SK-N-SH treated with all-trans-retinoic acid at 6 μM for 48 hours (cell line): ENCODE measurements around the gene EPN1.

Source experiments
- ATAC-seq: fragments of 200-7000 bp; cut with Tn5 transposase; 3 replicates; pipeline ENCODE4 v1.9.1; 2020; ENCODE audit warnings: mild to moderate bottlenecking, moderate library complexity
- ARNTL ChIP-seq: fragments of 450-650 bp; formaldehyde crosslinking; IDR thresholded peaks from 2 replicates; pipeline ENCODE4 v1.5.0; 2020; ENCODE audit warnings: low read depth, mild to moderate bottlenecking, moderate library complexity, borderline replicate concordance
- BACH2 ChIP-seq: fragments of 250-450 bp; sonication (Bioruptor Pico); IDR thresholded peaks from 2 replicates; pipeline ENCODE4 v1.9.0; 2021; ENCODE audit warnings: mild to moderate bottlenecking, borderline replicate concordance
- CSDC2 ChIP-seq: fragments of 250-450 bp; sonication (Bioruptor Pico); IDR thresholded peaks from 2 replicates; pipeline ENCODE4 v1.5.0; 2020; ENCODE audit warnings: mild to moderate bottlenecking, moderate library complexity
- CSRNP3 ChIP-seq: fragments of 250-450 bp; sonication (Bioruptor Pico); IDR thresholded peaks from 2 replicates; pipeline ENCODE4 v1.5.1; 2021; ENCODE audit warnings: mild to moderate bottlenecking, moderate library complexity
- ESRRG ChIP-seq: fragments of 250-450 bp; sonication (Bioruptor Pico); IDR thresholded peaks from 2 replicates; pipeline ENCODE4 v1.6.1; 2021; ENCODE audit warnings: mild to moderate bottlenecking
- GLIS3 ChIP-seq: fragments of 250-450 bp; sonication (Bioruptor Pico); IDR thresholded peaks from 2 replicates; pipeline ENCODE4 v1.5.0; 2020; ENCODE audit warnings: mild to moderate bottlenecking, moderate library complexity
- ISL1 ChIP-seq: fragments of 250-450 bp; sonication (Bioruptor Pico); IDR thresholded peaks from 2 replicates; pipeline ENCODE4 v2.1.2; 2022; ENCODE audit warnings: mild to moderate bottlenecking, moderate library complexity
- OSR1 ChIP-seq: fragments of 250-450 bp; sonication (Bioruptor Pico); IDR thresholded peaks from 2 replicates; pipeline ENCODE4 v1.8.0; 2022; ENCODE audit warnings: moderate library complexity, mild to moderate bottlenecking, inconsistent platforms
- POU6F1 ChIP-seq: fragments of 250-450 bp; sonication (Bioruptor Pico); IDR thresholded peaks from 2 replicates; pipeline ENCODE4 v1.8.0; 2021; ENCODE audit warnings: low read depth, mild to moderate bottlenecking, moderate library complexity, borderline replicate concordance
- PPARA ChIP-seq: fragments of 250-450 bp; sonication (Bioruptor Pico); IDR thresholded peaks from 2 replicates; pipeline ENCODE4 v1.5.0; 2020; ENCODE audit warnings: mild to moderate bottlenecking, borderline replicate concordance
- RARB ChIP-seq: fragments of 250-450 bp; sonication (Bioruptor Pico); IDR thresholded peaks from 2 replicates; pipeline ENCODE4 v1.8.0; 2021; ENCODE audit warnings: mild to moderate bottlenecking, moderate library complexity
- SNAI2 ChIP-seq: fragments of 250-450 bp; sonication (Bioruptor Pico); IDR thresholded peaks from 2 replicates; pipeline ENCODE4 v1.5.0; 2020; ENCODE audit warnings: mild to moderate bottlenecking, moderate library complexity
- TCF4 ChIP-seq: fragments of 250-450 bp; sonication (Bioruptor Pico); IDR thresholded peaks from 2 replicates; pipeline ENCODE4 v1.8.0; 2021; ENCODE audit warnings: mild to moderate bottlenecking, moderate library complexity, borderline replicate concordance
- ZC3H10 ChIP-seq: fragments of 250-450 bp; sonication (Bioruptor Pico); IDR thresholded peaks from 2 replicates; pipeline ENCODE4 v1.5.1; 2021; ENCODE audit warnings: mild to moderate bottlenecking, moderate library complexity
- ZFP3 ChIP-seq: fragments of 250-450 bp; sonication (Bioruptor Pico); IDR thresholded peaks from 2 replicates; pipeline ENCODE4 v1.5.0; 2020; ENCODE audit warnings: mild to moderate bottlenecking, moderate library complexity
- ZNF565 ChIP-seq: fragments of 450-650 bp; formaldehyde crosslinking; conservative IDR thresholded peaks from 2 replicates; pipeline ENCODE4 v1.5.0; 2020; ENCODE audit warnings: low read depth, mild to moderate bottlenecking, moderate library complexity
- ZNF70 ChIP-seq: fragments of 450-650 bp; formaldehyde crosslinking; IDR thresholded peaks from 2 replicates; pipeline ENCODE4 v1.5.0; 2020; ENCODE audit warnings: mild to moderate bottlenecking, moderate library complexity
- ZNF8 ChIP-seq: fragments of 450-650 bp; formaldehyde crosslinking; IDR thresholded peaks from 2 replicates; pipeline ENCODE4 v1.5.0; 2020; ENCODE audit warnings: mild to moderate bottlenecking, moderate library complexity
- TF ChIP-seq, protein P1 (sequence below): fragments of 250-450 bp; sonication (Bioruptor Pico); IDR thresholded peaks from 2 replicates; pipeline ENCODE4 v1.5.0; 2020; ENCODE audit warnings: mild to moderate bottlenecking, moderate library complexity
- TF ChIP-seq, protein P2 (sequence below): fragments of 250-450 bp; sonication (Bioruptor Pico); IDR thresholded peaks from 2 replicates; pipeline ENCODE4 v1.5.1; 2020; ENCODE audit warnings: low read depth, mild to moderate bottlenecking, moderate library complexity
- TF ChIP-seq, protein P3 (sequence below): fragments of 250-450 bp; sonication (Bioruptor Pico); IDR thresholded peaks from 2 replicates; pipeline ENCODE4 v1.8.0; 2020; ENCODE audit warnings: mild to moderate bottlenecking, moderate library complexity, borderline replicate concordance

EPN1 gene

GRCh38 chr19:55684946-55685681 lies 10.1 kb downstream of the EPN1 start (continued):
- no peak for TF ChIP-seq CSRNP3 (CRISPR knock-in tag)
- no peak for TF ChIP-seq CSDC2 (CRISPR knock-in tag)

GRCh38 chr19:55685776-55686175 lies 10.8 kb downstream of the EPN1 start:
- TF ChIP-seq OSR1, result no peak
- no peak for TF ChIP-seq CSDC2 (CRISPR knock-in tag)
- TF ChIP-seq, protein P1, sequence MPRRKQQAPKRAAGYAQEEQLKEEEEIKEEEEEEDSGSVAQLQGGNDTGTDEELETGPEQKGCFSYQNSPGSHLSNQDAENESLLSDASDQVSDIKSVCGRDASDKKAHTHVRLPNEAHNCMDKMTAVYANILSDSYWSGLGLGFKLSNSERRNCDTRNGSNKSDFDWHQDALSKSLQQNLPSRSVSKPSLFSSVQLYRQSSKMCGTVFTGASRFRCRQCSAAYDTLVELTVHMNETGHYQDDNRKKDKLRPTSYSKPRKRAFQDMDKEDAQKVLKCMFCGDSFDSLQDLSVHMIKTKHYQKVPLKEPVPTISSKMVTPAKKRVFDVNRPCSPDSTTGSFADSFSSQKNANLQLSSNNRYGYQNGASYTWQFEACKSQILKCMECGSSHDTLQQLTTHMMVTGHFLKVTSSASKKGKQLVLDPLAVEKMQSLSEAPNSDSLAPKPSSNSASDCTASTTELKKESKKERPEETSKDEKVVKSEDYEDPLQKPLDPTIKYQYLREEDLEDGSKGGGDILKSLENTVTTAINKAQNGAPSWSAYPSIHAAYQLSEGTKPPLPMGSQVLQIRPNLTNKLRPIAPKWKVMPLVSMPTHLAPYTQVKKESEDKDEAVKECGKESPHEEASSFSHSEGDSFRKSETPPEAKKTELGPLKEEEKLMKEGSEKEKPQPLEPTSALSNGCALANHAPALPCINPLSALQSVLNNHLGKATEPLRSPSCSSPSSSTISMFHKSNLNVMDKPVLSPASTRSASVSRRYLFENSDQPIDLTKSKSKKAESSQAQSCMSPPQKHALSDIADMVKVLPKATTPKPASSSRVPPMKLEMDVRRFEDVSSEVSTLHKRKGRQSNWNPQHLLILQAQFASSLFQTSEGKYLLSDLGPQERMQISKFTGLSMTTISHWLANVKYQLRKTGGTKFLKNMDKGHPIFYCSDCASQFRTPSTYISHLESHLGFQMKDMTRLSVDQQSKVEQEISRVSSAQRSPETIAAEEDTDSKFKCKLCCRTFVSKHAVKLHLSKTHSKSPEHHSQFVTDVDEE (CRISPR knock-in tag), result no peak
- no peak for TF ChIP-seq ESRRG (CRISPR knock-in tag)
- TF ChIP-seq BACH2, result no peak
- TF ChIP-seq ZC3H10 (CRISPR knock-in tag), result no peak
- TF ChIP-seq ZNF565 (CRISPR knock-in tag), result no peak
- no peak for TF ChIP-seq TCF4 (CRISPR knock-in tag)
- TF ChIP-seq GLIS3 (CRISPR knock-in tag), result no peak
- no peak for TF ChIP-seq PPARA (CRISPR knock-in tag)
- no peak for TF ChIP-seq POU6F1 (CRISPR knock-in tag)
- TF ChIP-seq ISL1 (CRISPR knock-in tag), result no peak
- no peak for TF ChIP-seq CSRNP3 (CRISPR knock-in tag)
- no peak for TF ChIP-seq ZNF70 (CRISPR knock-in tag)
- TF ChIP-seq SNAI2 (CRISPR knock-in tag), result no peak
- TF ChIP-seq ARNTL, result no peak
- TF ChIP-seq ZNF8 (CRISPR knock-in tag), result no peak
- TF ChIP-seq ZFP3, result no peak
- TF ChIP-seq, protein P2, sequence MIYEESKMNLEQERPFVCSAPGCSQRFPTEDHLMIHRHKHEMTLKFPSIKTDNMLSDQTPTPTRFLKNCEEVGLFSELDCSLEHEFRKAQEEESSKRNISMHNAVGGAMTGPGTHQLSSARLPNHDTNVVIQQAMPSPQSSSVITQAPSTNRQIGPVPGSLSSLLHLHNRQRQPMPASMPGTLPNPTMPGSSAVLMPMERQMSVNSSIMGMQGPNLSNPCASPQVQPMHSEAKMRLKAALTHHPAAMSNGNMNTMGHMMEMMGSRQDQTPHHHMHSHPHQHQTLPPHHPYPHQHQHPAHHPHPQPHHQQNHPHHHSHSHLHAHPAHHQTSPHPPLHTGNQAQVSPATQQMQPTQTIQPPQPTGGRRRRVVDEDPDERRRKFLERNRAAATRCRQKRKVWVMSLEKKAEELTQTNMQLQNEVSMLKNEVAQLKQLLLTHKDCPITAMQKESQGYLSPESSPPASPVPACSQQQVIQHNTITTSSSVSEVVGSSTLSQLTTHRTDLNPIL (CRISPR knock-in tag), result no peak
- no peak for TF ChIP-seq RARB (CRISPR knock-in tag)
- no peak for ATAC-seq

- no peak for ATAC-seq
- TF ChIP-seq OSR1, result no peak
- TF ChIP-seq, protein P1 (CRISPR knock-in tag), result no peak
- TF ChIP-seq BACH2, result no peak
- no peak for TF ChIP-seq ZNF70 (CRISPR knock-in tag)
- TF ChIP-seq, protein P3, sequence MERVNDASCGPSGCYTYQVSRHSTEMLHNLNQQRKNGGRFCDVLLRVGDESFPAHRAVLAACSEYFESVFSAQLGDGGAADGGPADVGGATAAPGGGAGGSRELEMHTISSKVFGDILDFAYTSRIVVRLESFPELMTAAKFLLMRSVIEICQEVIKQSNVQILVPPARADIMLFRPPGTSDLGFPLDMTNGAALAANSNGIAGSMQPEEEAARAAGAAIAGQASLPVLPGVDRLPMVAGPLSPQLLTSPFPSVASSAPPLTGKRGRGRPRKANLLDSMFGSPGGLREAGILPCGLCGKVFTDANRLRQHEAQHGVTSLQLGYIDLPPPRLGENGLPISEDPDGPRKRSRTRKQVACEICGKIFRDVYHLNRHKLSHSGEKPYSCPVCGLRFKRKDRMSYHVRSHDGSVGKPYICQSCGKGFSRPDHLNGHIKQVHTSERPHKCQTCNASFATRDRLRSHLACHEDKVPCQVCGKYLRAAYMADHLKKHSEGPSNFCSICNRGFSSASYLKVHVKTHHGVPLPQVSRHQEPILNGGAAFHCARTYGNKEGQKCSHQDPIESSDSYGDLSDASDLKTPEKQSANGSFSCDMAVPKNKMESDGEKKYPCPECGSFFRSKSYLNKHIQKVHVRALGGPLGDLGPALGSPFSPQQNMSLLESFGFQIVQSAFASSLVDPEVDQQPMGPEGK (CRISPR knock-in tag), result no peak
- no peak for TF ChIP-seq POU6F1 (CRISPR knock-in tag)
- no peak for TF ChIP-seq PPARA (CRISPR knock-in tag)
- no peak for TF ChIP-seq ARNTL
Measured at GRCh38 chr19:55686311-55687050, 11.5 kb downstream of the EPN1 start.
